Esophagus squamous epithelium (tissue), 5 donors: ENCODE data around the gene CBX4. TPM values are rescaled to one million over a fixed set of nuclear protein-coding genes. Genes with fewer than 3 reads are reported as not detected.

Source experiments
- DNase-seq: peaks from one replicate; lab custom pipeline; 2025; lab: John Stamatoyannopoulos, UW
- H3K27ac ChIP-seq, 4 donors: fragments of 200-600 bp; sonication (generic); one replicate each; pipeline ENCODE4 v1.5.1; 2016 to 2019; ENCODE audit warnings: mild to moderate bottlenecking in 1 of 4
- H3K27me3 ChIP-seq, 4 donors: fragments of 200-600 bp; sonication (generic); 1 replicate in 3 of 4; 2 replicates in 1 of 4; pipeline versions ENCODE4 v1.5.1 to v1.6.0; 2017 to 2021; ENCODE audit warnings: antibody characterized with exemption in 1 of 4
- H3K36me3 ChIP-seq, 3 donors: fragments of 200-600 bp; sonication (generic); one replicate each; pipeline ENCODE4 v1.5.1; 2016 to 2019
- H3K4me1 ChIP-seq, 3 donors: fragments of 200-600 bp; sonication (generic); one replicate each; pipeline ENCODE4 v1.5.1; 2017 to 2019
- H3K4me3 ChIP-seq, 4 donors: fragments of 200-600 bp; sonication (generic); 1 replicate in 3 of 4; 2 replicates in 1 of 4; pipeline ENCODE4 v1.5.1; 2016 to 2019; ENCODE audit warnings: mild to moderate bottlenecking in 2 of 4, moderate library complexity in 1 of 4
- H3K9me3 ChIP-seq, 3 donors: fragments of 200-600 bp; sonication (generic); one replicate each; pipeline ENCODE4 v1.5.1; 2016 to 2019
- CTCF ChIP-seq, 6 experiments: fragments of 450-650 bp in 4 of 6; fragments of 200-600 bp in 2 of 6; sonication (generic) in 2 of 6; IDR thresholded peaks; one replicate each; pipeline ENCODE4 v1.5.1; 2016 to 2019; ENCODE audit warnings: antibody characterized with exemption in 6 of 6, mild to moderate bottlenecking in 4 of 6, moderate library complexity in 4 of 6
- POLR2A ChIP-seq, 4 donors: fragments of 450-650 bp; IDR thresholded peaks; one replicate each; pipeline ENCODE4 v1.6.1; 2017; ENCODE audit warnings: antibody characterized with exemption in 4 of 4, mild to moderate bottlenecking in 4 of 4, moderate library complexity in 3 of 4
- WGBS, 2 donors: methylation state at CpG; one replicate each; pipeline ENCODE4 v1.1.5; 2018; 5-methylcytosine and 5-hydroxymethylcytosine counted together
- intact Hi-C: fragments of 100-400 bp; cut with DNase I; formaldehyde crosslinking; loops from one replicate; pipeline ENCODE4 v1.15.0; 2022
- total RNA-seq, 4 donors: library from RNA; depleted of rRNA; stranded (reverse); fragments of >200 nt; gene quantifications; one replicate each; pipeline ENCODE4 v1.1.0, GENCODE V29; 2016
- donor health status: DM: yes; HTN: yes; CAD: no.

Gene CBX4
- total RNA-seq, 4 donors from 2014 or later, result 9.0 to 26.3 (median 17.1) TPM

DNA sequence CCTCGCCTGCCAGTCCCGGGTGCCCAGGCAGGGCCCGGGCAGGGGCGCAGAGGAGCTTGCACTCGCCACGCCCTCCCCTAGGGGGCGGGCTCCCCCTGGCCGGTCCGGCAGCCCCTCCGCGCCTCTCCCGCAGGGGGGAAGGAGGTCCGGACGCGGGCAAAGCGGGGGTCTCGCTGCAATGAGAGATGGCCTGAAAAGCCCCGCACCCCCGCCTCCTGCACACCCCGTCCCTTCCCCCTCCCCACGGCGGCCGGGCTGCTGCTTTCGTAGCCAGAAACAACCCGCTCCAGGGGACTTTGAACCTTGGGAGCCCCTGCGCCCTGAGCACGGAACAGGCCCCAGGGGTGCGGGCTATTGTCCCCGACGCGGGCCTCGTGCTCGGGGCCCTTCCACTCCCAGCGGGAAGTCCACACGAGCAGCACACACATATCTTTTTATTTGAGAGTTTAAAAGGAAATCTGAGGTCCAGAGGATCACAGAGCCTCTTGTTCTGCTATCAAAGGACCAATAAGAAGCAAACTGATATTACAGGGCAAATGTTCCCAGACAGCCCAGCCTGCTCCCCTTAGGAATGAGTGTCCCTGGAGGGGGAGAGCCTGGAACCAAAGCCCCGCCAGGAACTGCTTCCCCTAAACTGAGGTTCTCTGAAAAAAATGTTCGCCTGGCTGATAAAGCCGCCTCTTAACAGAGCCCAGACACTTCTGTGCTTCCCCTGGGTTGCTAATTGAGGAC is 5.8 kb upstream of the CBX4 start:
- WGBS, 2 donors, result 47 to 64% methylated on average over 3 of the region's 38 CpGs
- H3K27me3 ChIP-seq, result peaks cover 21 to 96% (median 35%) of the 10 kb centered on the region in 4 donors
- no peaks in the 10 kb centered on the region for H3K9me3 ChIP-seq
- peak overlapping the region; percentile 32 to 76 (median 70) for H3K27ac ChIP-seq
- TF ChIP-seq CTCF (IDR thresholded peaks at IDR 0.05) (peak; percentile 32 to 72 (median 44)), POLR2A (IDR thresholded peaks at IDR 0.05) (no peak)
- intact Hi-C loops, result loop anchor here (5.0 kb wide), 1 partner anchor 48 kb away; the partner anchor contains the start of gene CBX8
- H3K36me3 ChIP-seq, result no peaks in the 10 kb centered on the region
- peak overlapping the region; percentile 41 to 65 (median 57) for H3K4me3 ChIP-seq
- no peak for DNase-seq
- H3K4me1 ChIP-seq, result peaks cover 49 to 60% (median 55%) of the 10 kb centered on the region in 3 donors

- Histone ChIP-seq H3K4me1 (peaks cover 52 to 66% (median 61%) of the 10 kb centered on the region in 3 donors), H3K27ac (peak overlapping the region; percentile 54 to 76 (median 70)), H3K4me3 (peak overlapping the region; percentile 41 to 65 (median 57)), H3K36me3 (no peaks in the 10 kb centered on the region), H3K27me3 (peaks cover 21 to 93% (median 35%) of the 10 kb centered on the region in 4 donors), H3K9me3 (no peaks in the 10 kb centered on the region)
- DNase-seq, result no peak
- intact Hi-C loops, result loop anchor here (5.0 kb wide), 1 partner anchor 47 kb away; the partner anchor contains the start of gene CBX8
- TF ChIP-seq CTCF (IDR thresholded peaks at IDR 0.05) (no peak), POLR2A (IDR thresholded peaks at IDR 0.05) (peak in 1 of 4 donors; percentile 22)
- WGBS, 2 donors, result 0 to 3% methylated on average over 6 to 9 of the region's 89 CpGs
These were observed 4.9 kb upstream of the CBX4 start for GRCh38 chr17:79843816-79844800.

DNA sequence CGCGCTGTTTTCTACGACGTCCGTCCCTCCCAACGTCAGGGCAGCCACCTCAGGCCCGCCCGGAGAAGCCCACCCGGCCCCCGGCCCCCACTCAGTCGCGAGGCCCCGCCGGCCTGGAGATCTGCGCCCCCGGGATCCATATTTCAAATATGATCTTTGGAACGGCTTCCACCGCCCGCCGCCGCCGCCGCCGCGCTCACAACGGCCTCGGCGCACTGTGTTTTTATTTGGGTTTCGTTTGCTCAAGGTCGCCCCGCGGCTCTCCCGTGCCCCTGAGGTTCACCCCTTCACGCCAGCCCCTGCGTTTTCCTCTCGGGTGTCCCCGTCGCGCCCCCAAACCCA is 4.2 kb upstream of the CBX4 start:
- peaks cover 52 to 66% (median 61%) of the 10 kb centered on the region in 3 donors for H3K4me1 ChIP-seq
- H3K4me3 ChIP-seq, result peak overlapping the region; percentile 41 to 65 (median 57)
- no peaks in the 10 kb centered on the region for H3K9me3 ChIP-seq
- intact Hi-C loops, result loop anchor here (5.0 kb wide), 1 partner anchor 46 kb away; the partner anchor contains the start of gene CBX8
- H3K27me3 ChIP-seq, result peaks cover 21 to 86% (median 35%) of the 10 kb centered on the region in 4 donors
- H3K27ac ChIP-seq, result peak overlapping the region; percentile 41 to 72 (median 54)
- DNase-seq, result no peak
- no peaks in the 10 kb centered on the region for H3K36me3 ChIP-seq
- TF ChIP-seq POLR2A (IDR thresholded peaks at IDR 0.05) (no peak), CTCF (IDR thresholded peaks at IDR 0.05) (no peak)
- WGBS, 2 donors, result 20% methylated on average over 1 to 3 of the region's 39 CpGs

- Histone ChIP-seq H3K4me1 (peaks cover 54 to 71% (median 64%) of the 10 kb centered on the region in 3 donors), H3K36me3 (no peaks in the 10 kb centered on the region), H3K27ac (peak overlapping the region in 2 of 4 donors; percentile 41 to 72), H3K27me3 (peaks cover 21 to 80% (median 35%) of the 10 kb centered on the region in 4 donors), H3K4me3 (peak overlapping the region; percentile 41 to 65 (median 57)), H3K9me3 (no peaks in the 10 kb centered on the region)
- peak in 3 of 6 experiments; percentile 5 to 21 (median 7) for TF ChIP-seq CTCF (IDR thresholded peaks at IDR 0.05)
- no peak for TF ChIP-seq POLR2A (IDR thresholded peaks at IDR 0.05)
- intact Hi-C loops, result loop anchor here (5.0 kb wide), 1 partner anchor 46 kb away; the partner anchor contains the start of gene CBX8
- WGBS, 2 donors, result 0 to 4% methylated on average over 10 to 13 of the region's 66 CpGs
- no peak for DNase-seq
These were observed 3.6 kb upstream of the CBX4 start for GRCh38 chr17:79842656-79843473.
